Measurements from ENCODE around the gene FBXO28.
"Not testable (repeated sequence)": the region's sequence is repeated elsewhere in the genome, so short reads cannot be mapped to it uniquely, and the experiment has no call there.

Gene FBXO28

DNA sequence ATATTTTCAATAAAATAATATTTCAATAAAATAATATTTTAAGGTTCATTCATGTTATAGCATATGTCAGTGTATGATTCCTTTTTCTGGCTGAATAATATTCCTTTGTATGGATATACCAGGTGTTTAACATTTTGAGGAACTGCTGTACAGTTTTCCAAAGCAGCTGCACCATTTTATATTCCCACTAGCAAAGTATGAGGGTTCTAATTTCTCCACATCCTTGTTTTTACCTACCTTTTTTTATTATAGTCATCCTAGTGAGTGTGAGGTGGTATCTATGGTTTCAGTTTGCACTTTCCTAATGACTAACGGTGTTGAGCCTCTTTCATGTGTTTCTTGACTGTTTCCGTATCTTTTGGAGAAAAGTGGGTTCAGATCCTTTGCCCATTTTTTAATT, 74.4 kb downstream of the FBXO28 start:
- DNase-seq (ENCODE audit: low read depth in 3 of 3) = no peak

DNA sequence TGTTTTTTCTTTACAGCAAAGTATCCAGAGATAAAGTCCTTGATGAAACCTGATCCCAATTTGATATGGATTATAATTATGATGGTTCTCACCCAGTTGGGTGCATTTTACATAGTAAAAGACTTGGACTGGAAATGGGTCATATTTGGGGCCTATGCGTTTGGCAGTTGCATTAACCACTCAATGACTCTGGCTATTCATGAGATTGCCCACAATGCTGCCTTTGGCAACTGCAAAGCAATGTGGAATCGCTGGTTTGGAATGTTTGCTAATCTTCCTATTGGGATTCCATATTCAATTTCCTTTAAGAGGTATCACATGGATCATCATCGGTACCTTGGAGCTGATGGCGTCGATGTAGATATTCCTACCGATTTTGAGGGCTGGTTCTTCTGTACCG, 75.7 kb downstream of the FBXO28 start:
- no peak for DNase-seq (ENCODE audit: low read depth in 3 of 3)

DNA sequence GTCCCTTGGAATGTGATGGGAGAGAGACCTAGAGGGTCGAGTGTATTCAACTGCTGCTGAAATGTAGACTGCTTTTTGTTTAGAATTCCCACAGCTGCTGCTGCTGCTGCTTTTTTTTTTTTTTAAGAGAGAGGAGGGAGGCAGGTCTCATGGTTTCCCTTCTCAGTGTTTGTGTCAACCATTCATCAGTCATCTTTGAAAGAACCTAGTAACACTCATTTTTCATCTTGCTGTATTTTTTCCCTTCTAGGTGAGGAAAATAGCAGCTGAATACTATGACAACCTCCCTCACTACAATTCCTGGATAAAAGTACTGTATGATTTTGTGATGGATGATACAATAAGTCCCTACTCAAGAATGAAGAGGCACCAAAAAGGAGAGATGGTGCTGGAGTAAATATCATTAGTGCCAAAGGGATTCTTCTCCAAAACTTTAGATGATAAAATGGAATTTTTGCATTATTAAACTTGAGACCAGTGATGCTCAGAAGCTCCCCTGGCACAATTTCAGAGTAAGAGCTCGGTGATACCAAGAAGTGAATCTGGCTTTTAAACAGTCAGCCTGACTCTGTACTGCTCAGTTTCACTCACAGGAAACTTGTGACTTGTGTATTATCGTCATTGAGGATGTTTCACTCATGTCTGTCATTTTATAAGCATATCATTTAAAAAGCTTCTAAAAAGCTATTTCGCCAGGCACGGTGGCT, 78.3 kb downstream of the FBXO28 start:
- DNase-seq (ENCODE audit: low read depth in 3 of 3) = no peak

DNA sequence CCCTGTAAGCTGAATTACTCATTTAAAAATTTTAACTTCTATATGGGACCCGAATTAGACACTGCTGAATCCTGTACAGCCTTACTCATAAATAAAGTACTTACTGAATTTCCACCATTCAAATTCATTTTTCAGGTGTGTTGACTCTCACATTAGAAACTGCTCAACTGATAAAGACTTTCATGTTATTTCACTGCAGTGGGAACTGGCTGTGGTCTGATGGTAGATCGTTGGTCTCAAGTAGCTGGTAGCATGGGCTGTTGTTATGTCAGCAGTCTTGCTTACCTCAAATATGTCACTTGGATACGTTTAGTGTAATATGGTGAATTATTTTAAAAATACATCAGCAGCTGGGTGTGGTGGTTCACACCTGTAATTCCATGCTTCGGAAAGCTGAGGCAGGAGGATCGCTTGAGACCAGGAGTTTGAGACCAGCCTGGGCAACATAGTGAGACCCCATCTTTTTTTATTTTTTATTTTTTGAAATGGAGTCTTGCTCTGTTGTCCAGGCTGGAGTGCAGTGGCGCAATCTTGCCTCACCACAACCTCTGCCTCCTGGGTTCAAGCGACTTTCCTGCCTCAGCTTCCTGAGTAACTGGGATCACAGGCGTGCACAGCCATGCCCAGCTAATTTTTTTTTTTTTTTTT, 79.5 kb downstream of the FBXO28 start:
- DNase-seq (ENCODE audit: low read depth in 3 of 3) = no peak

DNA sequence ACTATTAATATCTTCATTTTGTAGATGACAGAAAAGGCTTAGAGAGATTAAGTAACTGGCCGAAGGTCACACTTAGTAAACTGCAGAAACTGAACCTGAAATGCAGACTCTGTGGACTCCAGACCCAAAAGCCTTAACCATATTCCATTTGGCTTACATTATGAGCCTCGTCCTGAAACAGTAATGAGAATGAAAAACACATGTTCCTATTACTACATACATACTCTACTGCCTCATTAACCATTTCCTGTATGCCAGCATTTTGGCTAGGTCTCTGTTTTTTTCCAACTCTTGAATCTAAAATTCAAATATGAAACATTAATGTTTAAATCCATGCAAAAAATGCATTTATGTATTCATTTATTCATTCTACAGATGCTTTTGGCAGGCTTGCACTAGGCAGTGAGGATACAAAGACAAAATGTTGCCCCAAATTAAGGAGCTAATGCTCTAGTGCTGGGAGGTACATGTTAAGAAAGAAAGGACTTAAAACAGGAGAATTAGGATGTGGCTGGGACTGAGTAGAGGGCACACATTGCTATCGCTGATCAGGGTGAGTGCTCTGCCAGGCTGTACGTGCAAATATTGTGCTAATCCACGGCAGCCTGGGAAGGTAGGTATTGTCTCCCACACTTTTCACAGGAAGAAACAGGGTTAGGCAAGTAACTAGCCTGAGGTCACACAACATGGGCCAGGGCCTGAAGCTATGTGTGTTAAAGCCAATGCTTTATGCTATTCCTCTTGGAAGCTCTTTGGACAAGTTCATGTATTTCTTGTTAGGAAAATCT, 83.1 kb downstream of the FBXO28 start:
- DNase-seq (ENCODE audit: low read depth in 3 of 3) = no peak

DNA sequence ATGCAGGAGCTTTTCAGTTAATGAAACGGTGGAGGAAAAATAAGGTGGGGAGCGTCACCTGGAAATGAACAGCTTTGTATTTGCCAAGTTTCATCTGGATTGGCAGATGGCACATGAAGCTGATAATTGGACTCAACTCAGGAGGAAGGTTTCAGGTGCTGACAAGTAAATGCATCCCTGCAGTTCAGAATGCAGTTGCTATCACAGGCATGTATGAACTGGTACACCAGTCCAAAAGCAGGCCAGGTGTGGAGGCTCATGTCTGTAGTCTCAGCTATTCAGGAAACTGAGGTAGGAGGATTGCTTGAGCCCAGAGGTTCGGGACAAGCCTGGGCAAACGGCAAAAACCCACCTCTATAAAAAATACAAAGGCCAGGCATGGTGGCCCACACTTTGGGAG, 84.7 kb downstream of the FBXO28 start:
- DNase-seq (ENCODE audit: low read depth in 3 of 3) = no peak

DNA sequence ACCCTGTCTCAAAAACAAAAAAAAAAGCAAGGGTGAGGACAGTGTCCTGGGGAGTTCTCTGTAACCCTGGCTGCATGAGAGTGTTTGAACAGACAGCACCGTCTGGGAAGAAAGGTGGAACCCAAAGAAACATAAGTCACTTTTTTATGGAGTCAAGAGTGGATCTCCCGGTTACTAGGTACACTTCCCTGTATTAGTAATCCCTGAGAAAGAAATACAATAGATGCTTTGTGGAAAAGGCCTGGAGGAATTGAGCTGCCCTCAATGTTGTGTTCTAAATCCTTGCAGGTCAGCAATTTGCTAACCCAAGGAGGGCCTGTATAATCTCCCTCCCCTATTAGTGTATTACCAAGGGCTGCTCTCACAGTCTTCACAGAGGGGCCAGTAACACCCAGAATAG, 85.8 kb downstream of the FBXO28 start:
- DNase-seq (ENCODE audit: low read depth in 3 of 3) = no peak

DNA sequence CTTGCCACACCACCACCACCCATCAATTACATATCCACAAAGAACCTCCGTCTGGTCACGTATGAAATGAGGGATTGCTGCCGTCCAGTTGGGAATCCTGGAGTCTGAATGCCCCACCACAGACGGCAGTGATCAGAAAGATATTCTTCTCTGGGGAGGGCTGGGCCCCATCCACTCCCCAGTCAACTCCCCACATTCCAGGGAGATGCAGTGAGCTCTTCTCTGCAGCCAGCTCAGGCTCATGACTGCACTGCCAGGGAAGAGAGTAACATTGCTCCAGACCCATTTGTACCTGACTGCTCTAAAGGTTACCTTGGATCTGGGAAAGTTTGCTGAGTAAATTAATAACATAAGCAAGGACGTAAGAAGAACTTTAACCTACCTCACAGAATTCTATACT, 87.5 kb downstream of the FBXO28 start:
- no peak for DNase-seq (ENCODE audit: low read depth in 3 of 3)

DNA sequence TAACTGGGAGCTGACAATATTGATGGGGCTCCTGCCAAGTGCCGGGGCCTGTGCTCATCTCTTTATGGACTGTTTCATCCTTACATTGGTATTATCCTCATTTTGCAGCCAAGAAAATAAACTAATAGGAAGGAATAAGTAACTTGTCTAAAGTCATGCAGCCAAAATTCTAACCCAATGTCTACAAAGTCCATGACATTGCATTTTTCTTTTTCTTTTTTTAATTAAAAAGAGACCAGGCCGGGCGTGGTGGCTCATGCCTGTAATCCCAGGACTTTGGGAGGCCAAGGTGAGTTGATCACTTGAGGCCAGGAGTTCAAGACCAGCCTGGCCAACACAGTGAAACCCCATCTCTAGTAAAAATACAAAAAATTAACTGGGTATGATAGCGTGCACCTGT, 87.9 kb downstream of the FBXO28 start:
- DNase-seq (ENCODE audit: low read depth in 3 of 3) = no peak

DNA sequence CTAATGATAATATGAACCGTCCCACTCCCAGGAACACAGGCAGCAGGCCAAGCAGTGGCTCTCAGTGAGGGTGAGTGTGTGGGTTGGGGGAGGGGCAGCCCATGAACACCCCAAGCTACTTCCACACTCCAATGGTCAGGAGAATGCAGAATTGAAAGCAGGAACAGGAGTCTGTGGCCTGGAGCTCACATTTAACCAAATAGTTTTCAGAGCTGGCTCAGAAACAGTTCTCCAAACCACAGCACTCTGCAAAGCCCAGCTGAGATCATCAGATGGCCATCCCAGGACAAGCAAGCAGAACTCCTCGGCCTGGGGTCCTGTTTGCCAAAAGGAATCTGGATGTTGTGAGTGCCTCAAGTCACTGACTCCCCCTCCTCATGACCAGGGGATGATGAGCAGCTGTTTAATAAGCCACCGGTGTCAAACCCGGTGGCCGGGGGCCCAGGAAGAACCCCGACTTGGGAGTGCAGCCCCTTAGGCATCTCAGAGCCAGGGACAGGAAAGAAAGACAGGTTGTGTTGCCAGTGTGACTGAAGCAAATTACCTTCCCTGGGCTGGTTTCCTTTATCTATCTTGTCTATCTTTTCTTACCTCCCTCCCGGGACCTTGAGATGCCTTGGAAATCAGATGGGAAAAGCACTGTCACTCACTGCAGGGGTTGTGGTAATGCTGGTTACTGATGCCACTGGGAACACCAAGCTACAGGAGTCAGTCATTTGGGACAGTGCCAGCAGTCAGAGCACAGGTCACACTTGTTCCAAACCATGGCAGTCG, 89.5 kb downstream of the FBXO28 start:
- DNase-seq (ENCODE audit: low read depth in 3 of 3) = no peak

DNA sequence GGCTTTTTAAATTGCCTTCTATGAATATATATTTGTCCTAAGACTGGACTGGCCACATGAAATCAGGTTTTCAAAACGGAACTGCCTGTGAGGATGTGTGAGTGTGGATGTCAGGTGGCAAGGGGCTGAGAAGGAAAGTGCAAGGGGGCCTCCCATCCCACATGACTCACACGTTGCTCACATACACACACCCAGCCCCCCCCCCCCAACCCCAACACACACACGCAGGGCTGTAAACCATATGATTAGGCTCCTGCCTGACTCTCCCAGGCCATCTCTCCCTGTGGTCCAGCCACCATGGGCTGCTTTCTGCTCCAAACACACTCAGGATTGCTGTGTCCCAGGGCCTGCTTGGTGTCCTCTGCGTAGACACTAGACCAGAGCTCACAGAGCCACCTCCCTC, 91.5 kb downstream of the FBXO28 start:
- DNase-seq (ENCODE audit: low read depth in 3 of 3) = no peak

DNA sequence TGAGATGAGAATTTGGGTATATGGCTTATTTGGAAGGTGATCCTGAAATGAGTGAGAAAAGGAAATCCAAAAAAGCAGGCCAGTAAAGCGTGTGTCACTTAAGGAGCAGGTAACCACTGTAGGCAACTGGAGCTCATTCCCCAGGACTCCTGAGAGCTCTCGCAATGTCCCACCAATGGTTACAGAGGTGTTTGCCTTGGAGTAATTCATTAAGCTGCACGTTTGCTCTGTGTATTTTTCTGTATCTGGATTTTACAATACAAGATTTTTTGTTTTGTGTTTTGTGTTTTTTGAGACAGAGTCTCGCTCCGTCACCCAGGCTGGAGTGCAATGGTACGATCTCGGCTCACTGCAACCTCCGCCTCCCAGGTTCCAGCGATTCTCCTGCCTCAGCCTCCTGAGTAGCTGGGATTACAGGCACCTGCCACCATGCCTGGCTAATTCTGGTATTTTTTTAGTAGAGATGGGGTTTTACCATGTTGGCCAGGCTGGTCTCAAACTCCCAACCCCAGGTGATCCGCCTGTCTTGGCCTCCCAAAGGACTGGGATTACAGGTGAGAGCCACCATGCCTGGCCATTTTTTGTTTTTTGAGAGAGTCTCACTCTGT, 92.1 kb downstream of the FBXO28 start:
- DNase-seq (ENCODE audit: low read depth in 3 of 3) = not testable (repeated sequence)

DNA sequence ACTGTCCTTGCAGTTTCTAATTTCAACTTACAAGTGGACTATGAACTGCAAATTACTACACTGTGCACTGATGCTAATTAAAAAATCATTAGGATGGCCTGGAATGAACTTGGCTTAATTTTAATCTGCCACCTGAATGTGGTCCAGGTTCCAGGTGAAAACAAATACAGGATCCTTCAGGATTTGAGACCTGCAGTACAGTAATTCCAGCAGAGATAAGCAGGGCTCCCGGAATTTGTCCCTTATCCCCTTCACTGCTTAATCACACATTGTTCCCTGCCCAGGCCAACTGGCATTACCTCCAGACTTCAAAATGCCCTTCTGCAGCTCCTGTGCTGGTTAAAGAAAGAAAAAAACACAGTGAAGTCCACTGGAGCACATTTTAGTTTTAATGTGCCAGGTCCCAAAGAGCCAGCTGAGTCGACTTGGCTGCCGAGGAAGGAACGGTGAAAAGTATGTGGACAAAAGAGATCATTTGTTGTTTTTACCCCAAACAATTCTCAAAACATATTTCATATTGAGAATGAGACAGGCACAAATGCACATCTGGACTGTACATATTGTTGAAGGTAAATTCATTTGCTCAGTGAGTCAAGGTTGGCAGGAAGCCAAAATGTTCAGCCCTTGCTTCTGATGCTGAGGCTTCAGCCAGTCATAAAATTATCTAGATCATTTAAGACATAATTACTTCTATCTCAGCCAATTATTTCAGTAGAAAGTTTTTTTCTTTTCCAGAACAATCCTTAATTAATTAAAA, 97.5 kb downstream of the FBXO28 start:
- no peak for DNase-seq (ENCODE audit: low read depth in 3 of 3)

Measured in stimulated activated CD4-positive, alpha-beta T cell treated with anti-CD3 and anti-CD28 coated beads, TNF-alpha, amount 100 ng/mL, for 4 hours (primary cell).